ENCODE measurements around the gene TCF23. TPM values are rescaled to one million over a fixed set of nuclear protein-coding genes. Genes with fewer than 3 reads are reported as not detected.

The TCF23 gene
- total RNA-seq, 1 donor from 2014 or later = not detected

DNA sequence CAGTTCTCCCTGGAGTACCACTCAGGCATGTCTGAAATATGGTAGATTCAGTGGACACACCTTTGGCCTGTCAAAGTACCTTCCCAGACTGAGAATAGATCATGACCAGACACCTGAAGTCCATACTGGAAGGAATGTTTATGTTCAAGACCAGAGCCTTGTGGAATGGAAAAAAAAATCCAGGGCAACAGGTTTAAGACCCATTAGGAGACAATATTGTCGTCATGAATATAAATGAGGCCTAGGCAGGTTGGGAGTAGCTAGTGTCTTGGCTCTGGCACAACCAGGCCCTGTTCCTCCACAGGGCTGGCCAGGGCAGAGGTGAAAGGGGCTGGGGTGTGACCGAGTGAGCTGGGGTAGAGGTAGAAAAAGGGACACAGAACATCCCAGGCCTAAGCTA lies 49.8 kb downstream of the TCF23 start:
- TF ChIP-seq, protein P1, sequence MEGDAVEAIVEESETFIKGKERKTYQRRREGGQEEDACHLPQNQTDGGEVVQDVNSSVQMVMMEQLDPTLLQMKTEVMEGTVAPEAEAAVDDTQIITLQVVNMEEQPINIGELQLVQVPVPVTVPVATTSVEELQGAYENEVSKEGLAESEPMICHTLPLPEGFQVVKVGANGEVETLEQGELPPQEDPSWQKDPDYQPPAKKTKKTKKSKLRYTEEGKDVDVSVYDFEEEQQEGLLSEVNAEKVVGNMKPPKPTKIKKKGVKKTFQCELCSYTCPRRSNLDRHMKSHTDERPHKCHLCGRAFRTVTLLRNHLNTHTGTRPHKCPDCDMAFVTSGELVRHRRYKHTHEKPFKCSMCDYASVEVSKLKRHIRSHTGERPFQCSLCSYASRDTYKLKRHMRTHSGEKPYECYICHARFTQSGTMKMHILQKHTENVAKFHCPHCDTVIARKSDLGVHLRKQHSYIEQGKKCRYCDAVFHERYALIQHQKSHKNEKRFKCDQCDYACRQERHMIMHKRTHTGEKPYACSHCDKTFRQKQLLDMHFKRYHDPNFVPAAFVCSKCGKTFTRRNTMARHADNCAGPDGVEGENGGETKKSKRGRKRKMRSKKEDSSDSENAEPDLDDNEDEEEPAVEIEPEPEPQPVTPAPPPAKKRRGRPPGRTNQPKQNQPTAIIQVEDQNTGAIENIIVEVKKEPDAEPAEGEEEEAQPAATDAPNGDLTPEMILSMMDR (IDR thresholded peaks at IDR 0.05; ENCODE audit: partially characterized antibody, unreplicated experiment) = no peak
- H3K27me3 Mint-ChIP-seq (ENCODE audit: unreplicated experiment) = peaks cover 5% of the 10 kb centered on the region
- H3K4me3 Mint-ChIP-seq (ENCODE audit: unreplicated experiment) = peak overlapping the region; percentile 25
- H3K4me1 Mint-ChIP-seq (ENCODE audit: low read depth, unreplicated experiment) = peaks cover 7% of the 10 kb centered on the region
- peaks cover 2% of the 10 kb centered on the region for H3K9me3 Mint-ChIP-seq (ENCODE audit: unreplicated experiment)
- no peak for DNase-seq
- no peaks in the 10 kb centered on the region for H3K36me3 Mint-ChIP-seq (ENCODE audit: unreplicated experiment)
- no peak overlapping the region for H3K27ac Mint-ChIP-seq (ENCODE audit: unreplicated experiment)

DNA sequence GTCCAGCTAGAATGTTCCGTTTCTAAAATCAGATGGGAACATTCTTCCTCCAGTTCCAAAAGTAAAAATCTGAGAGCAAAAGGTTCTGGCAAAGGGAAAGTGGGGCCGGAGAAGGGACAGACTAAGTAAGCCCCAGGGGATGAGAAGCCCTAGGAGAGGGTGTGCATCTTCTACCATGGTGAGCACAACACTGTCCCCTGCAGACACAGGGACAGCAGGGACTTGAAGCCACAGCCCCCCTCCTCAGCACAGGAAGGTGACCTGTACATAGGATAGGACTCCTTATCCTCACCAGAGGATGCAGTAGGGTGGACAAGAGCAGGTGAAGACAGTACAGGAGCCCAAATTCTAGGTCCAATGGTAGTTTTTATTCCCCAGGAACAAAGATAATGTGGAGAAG lies 50.4 kb downstream of the TCF23 start:
- Mint-ChIP-seq H3K9me3 (ENCODE audit: unreplicated experiment) (peaks cover 3% of the 10 kb centered on the region), H3K27ac (ENCODE audit: unreplicated experiment) (peak overlapping the region; percentile 92), H3K4me3 (ENCODE audit: unreplicated experiment) (peak overlapping the region; percentile 39), H3K36me3 (ENCODE audit: unreplicated experiment) (no peaks in the 10 kb centered on the region), H3K4me1 (ENCODE audit: low read depth, unreplicated experiment) (peaks cover 7% of the 10 kb centered on the region), H3K27me3 (ENCODE audit: unreplicated experiment) (peaks cover 5% of the 10 kb centered on the region)
- DNase-seq = no peak
- TF ChIP-seq, protein P1 (IDR thresholded peaks at IDR 0.05; ENCODE audit: partially characterized antibody, unreplicated experiment) = no peak

DNA sequence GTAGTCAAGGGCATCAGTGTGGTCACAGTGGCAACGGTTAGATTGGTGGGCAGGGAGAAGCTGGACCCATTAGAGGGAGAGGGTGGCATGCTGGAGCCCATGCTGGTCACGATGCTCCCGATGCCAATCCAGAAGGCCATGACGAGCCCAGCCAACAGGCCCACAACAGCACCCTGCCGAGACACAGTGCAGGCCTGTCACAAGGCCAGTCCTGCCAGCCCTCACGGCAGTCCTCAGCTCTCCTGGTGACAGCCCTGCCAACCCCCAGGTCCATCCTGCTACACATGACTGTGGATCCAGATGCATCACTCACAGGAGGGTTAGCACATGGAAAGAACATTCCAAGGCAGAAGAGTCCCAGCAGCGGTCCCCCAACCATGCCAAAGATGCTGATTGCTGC lies 52.9 kb downstream of the TCF23 start:
- Mint-ChIP-seq H3K27ac (ENCODE audit: unreplicated experiment) (no peak overlapping the region), H3K9me3 (ENCODE audit: unreplicated experiment) (peaks cover 3% of the 10 kb centered on the region), H3K4me1 (ENCODE audit: low read depth, unreplicated experiment) (peaks cover 7% of the 10 kb centered on the region), H3K4me3 (ENCODE audit: unreplicated experiment) (no peak overlapping the region), H3K36me3 (ENCODE audit: unreplicated experiment) (no peaks in the 10 kb centered on the region), H3K27me3 (ENCODE audit: unreplicated experiment) (peaks cover 5% of the 10 kb centered on the region)
- TF ChIP-seq, protein P1 (IDR thresholded peaks at IDR 0.05; ENCODE audit: partially characterized antibody, unreplicated experiment) = no peak
- no peak for DNase-seq

DNA sequence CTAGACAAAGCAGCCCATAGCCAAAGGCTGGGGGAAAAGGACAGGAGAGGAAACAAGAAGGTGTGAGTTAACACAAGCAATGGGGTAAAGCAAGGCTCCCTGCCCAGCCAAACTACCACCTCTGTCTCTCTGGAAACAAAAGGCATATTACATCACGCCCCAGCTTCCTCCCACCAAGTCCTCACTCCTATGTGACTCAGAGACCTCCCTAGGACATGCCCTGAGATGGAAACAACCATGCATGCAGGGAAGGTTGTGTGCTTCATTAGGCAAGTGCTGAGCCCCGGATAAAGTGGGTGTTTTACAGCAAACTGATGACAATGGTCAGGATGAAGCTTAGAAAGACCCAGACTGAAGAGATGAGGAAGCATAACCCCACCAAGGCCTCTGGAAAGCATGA lies 54.0 kb downstream of the TCF23 start:
- Mint-ChIP-seq H3K4me1 (ENCODE audit: low read depth, unreplicated experiment) (peaks cover 7% of the 10 kb centered on the region), H3K4me3 (ENCODE audit: unreplicated experiment) (no peak overlapping the region), H3K9me3 (ENCODE audit: unreplicated experiment) (peaks cover 4% of the 10 kb centered on the region), H3K27me3 (ENCODE audit: unreplicated experiment) (peaks cover 5% of the 10 kb centered on the region), H3K36me3 (ENCODE audit: unreplicated experiment) (no peaks in the 10 kb centered on the region), H3K27ac (ENCODE audit: unreplicated experiment) (no peak overlapping the region)
- no peak for DNase-seq
- TF ChIP-seq, protein P1 (IDR thresholded peaks at IDR 0.05; ENCODE audit: partially characterized antibody, unreplicated experiment) = no peak

DNA sequence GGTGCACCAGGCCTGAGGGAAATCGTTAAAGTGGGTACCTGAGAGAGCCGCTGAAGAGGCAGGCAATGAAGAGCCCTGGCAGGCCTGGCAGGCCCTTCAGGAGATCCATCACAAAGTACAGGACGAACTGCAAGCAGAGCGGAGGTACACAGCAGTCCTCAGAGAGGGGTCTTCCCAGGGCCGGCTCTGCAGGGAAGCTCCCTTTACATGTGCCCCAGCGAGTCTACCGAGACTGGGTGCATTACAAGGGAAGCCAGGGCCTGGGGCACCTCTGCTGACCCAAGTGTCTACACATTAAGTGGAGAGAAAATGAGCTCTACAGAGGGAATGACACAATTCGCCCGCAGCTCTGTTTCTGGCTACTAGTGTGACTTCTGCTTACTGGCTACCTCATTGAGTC lies 54.9 kb downstream of the TCF23 start:
- peaks cover 4% of the 10 kb centered on the region for H3K9me3 Mint-ChIP-seq (ENCODE audit: unreplicated experiment)
- H3K27me3 Mint-ChIP-seq (ENCODE audit: unreplicated experiment) = peaks cover 5% of the 10 kb centered on the region
- H3K27ac Mint-ChIP-seq (ENCODE audit: unreplicated experiment) = no peak overlapping the region
- peaks cover 7% of the 10 kb centered on the region for H3K4me1 Mint-ChIP-seq (ENCODE audit: low read depth, unreplicated experiment)
- H3K36me3 Mint-ChIP-seq (ENCODE audit: unreplicated experiment) = no peaks in the 10 kb centered on the region
- DNase-seq = no peak
- H3K4me3 Mint-ChIP-seq (ENCODE audit: unreplicated experiment) = no peak overlapping the region
- TF ChIP-seq, protein P1 (IDR thresholded peaks at IDR 0.05; ENCODE audit: partially characterized antibody, unreplicated experiment) = no peak
